WTC11 (cell line): Measurements from ENCODE around the gene ZNF579.

Experiments
- ATF1 ChIP-seq: sonication (generic); formaldehyde crosslinking; IDR thresholded peaks from 2 replicates; pipeline ENCODE4 v1.8.1; 2023; ENCODE audit warnings: mild to moderate bottlenecking, moderate library complexity, missing genetic modification reagents
- CREB1 ChIP-seq: sonication (generic); formaldehyde crosslinking; IDR thresholded peaks from 2 replicates; pipeline ENCODE4 v1.8.0; 2023; ENCODE audit warnings: mild to moderate bottlenecking, missing genetic modification reagents
- ESRRA ChIP-seq: sonication (generic); formaldehyde crosslinking; IDR thresholded peaks from 2 replicates; pipeline ENCODE4 v1.8.1; 2022; ENCODE audit warnings: mild to moderate bottlenecking, missing genetic modification reagents, borderline replicate concordance
- FOXP1 ChIP-seq: sonication (generic); formaldehyde crosslinking; IDR thresholded peaks from 2 replicates; pipeline ENCODE4 v1.8.0; 2022; ENCODE audit warnings: missing genetic modification reagents, mild to moderate bottlenecking, moderate library complexity, borderline replicate concordance
- IRF2 ChIP-seq: sonication (generic); formaldehyde crosslinking; IDR thresholded peaks from 2 replicates; pipeline ENCODE4 v1.8.0; 2022; ENCODE audit warnings: low read depth, missing genetic modification reagents, borderline replicate concordance
- NR2C2 ChIP-seq: sonication (generic); formaldehyde crosslinking; IDR thresholded peaks from 2 replicates; pipeline ENCODE4 v1.8.0; 2022; ENCODE audit warnings: mild to moderate bottlenecking, missing genetic modification reagents
- NR3C1 ChIP-seq: sonication (generic); formaldehyde crosslinking; conservative IDR thresholded peaks from 2 replicates; pipeline ENCODE4 v1.8.1; 2023; ENCODE audit warnings: low read depth, mild to moderate bottlenecking, missing genetic modification reagents
- SOX15 ChIP-seq: fragments of 250-450 bp; sonication (Bioruptor Pico); IDR thresholded peaks from 2 replicates; pipeline ENCODE4 v1.9.0; 2021; ENCODE audit warnings: mild to moderate bottlenecking
- TEAD1 ChIP-seq: sonication (generic); formaldehyde crosslinking; IDR thresholded peaks from 2 replicates; pipeline ENCODE4 v1.8.0; 2022; ENCODE audit warnings: mild to moderate bottlenecking, missing genetic modification reagents
- ZBTB21 ChIP-seq: sonication (generic); formaldehyde crosslinking; IDR thresholded peaks from 2 replicates; pipeline ENCODE4 v1.8.1; 2023; ENCODE audit warnings: mild to moderate bottlenecking, missing genetic modification reagents, borderline replicate concordance
- TF ChIP-seq, protein P1 (sequence below): fragments of 200-600 bp; IDR thresholded peaks from 2 replicates; pipeline ENCODE4 v1.8.0; 2022; ENCODE audit warnings: antibody characterized with exemption
- TF ChIP-seq, protein P2 (sequence below): fragments of 250-450 bp; sonication (Bioruptor Pico); IDR thresholded peaks from 2 replicates; pipeline ENCODE4 v2.1.2; 2022; ENCODE audit warnings: mild to moderate bottlenecking, moderate library complexity
- TF ChIP-seq, protein P3 (sequence below): sonication (generic); formaldehyde crosslinking; IDR thresholded peaks from 2 replicates; pipeline ENCODE4 v1.8.0; 2022; ENCODE audit warnings: mild to moderate bottlenecking, missing genetic modification reagents
- TF ChIP-seq, protein P4 (sequence below): sonication (generic); formaldehyde crosslinking; IDR thresholded peaks from 2 replicates; pipeline ENCODE4 v1.8.1; 2023; ENCODE audit warnings: mild to moderate bottlenecking, missing genetic modification reagents, moderate library complexity

DNA sequence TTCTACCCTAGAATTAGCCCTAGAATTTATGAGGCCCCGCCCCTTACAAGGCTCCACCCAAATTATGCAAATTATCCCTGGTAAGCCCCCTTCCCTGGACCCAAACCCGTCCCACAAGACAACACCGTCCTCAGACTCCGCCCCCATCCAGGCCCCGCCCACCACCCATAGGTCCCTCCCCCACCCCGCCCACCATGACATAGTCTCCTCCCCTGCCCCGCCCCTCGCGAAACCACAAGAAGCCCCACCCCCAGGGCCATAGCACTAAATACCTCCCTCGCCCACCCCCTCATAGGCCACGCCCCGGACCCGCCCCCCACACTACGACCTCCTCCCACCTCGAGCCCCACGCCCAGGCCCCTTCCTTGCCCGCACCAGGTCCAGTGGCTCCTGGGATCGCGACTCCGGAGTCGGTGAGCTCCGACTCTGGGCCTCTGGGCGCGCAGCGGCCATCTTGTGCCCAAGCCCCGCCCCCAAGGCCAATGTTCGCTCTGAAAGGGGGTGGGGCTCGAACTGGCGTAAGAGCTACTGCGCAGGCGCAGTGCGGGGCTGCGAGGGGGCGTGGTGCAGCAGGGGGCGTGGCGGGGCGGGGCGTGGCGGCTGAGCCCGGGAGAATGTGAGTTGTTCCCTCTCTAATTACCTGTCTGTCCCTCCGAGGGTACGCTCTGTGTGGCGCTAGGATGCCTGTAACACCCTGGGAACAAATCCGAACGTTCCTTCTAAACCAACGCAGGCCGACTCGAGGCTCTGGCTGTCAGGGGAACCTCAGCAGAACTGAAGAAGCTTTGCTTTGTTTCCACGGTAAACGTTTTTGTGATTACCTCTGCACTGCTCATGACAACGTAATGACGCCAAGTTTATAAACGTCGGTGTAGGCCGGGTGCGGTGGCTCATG is 43.7 kb upstream of the ZNF579 start, which contains the start of gene ZNF784:
- TF ChIP-seq, protein P1, sequence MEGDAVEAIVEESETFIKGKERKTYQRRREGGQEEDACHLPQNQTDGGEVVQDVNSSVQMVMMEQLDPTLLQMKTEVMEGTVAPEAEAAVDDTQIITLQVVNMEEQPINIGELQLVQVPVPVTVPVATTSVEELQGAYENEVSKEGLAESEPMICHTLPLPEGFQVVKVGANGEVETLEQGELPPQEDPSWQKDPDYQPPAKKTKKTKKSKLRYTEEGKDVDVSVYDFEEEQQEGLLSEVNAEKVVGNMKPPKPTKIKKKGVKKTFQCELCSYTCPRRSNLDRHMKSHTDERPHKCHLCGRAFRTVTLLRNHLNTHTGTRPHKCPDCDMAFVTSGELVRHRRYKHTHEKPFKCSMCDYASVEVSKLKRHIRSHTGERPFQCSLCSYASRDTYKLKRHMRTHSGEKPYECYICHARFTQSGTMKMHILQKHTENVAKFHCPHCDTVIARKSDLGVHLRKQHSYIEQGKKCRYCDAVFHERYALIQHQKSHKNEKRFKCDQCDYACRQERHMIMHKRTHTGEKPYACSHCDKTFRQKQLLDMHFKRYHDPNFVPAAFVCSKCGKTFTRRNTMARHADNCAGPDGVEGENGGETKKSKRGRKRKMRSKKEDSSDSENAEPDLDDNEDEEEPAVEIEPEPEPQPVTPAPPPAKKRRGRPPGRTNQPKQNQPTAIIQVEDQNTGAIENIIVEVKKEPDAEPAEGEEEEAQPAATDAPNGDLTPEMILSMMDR: no peak
- no peak for TF ChIP-seq NR2C2 (CRISPR knock-in tag)
- TF ChIP-seq, protein P2, sequence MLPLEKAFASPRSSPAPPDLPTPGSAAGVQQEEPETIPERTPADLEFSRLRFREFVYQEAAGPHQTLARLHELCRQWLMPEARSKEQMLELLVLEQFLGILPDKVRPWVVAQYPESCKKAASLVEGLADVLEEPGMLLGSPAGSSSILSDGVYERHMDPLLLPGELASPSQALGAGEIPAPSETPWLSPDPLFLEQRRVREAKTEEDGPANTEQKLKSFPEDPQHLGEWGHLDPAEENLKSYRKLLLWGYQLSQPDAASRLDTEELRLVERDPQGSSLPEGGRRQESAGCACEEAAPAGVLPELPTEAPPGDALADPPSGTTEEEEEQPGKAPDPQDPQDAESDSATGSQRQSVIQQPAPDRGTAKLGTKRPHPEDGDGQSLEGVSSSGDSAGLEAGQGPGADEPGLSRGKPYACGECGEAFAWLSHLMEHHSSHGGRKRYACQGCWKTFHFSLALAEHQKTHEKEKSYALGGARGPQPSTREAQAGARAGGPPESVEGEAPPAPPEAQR (CRISPR knock-in tag): no peak
- TF ChIP-seq, protein P3, sequence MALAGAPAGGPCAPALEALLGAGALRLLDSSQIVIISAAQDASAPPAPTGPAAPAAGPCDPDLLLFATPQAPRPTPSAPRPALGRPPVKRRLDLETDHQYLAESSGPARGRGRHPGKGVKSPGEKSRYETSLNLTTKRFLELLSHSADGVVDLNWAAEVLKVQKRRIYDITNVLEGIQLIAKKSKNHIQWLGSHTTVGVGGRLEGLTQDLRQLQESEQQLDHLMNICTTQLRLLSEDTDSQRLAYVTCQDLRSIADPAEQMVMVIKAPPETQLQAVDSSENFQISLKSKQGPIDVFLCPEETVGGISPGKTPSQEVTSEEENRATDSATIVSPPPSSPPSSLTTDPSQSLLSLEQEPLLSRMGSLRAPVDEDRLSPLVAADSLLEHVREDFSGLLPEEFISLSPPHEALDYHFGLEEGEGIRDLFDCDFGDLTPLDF (CRISPR knock-in tag): no peak
- no peak for TF ChIP-seq FOXP1
- TF ChIP-seq, protein P4, sequence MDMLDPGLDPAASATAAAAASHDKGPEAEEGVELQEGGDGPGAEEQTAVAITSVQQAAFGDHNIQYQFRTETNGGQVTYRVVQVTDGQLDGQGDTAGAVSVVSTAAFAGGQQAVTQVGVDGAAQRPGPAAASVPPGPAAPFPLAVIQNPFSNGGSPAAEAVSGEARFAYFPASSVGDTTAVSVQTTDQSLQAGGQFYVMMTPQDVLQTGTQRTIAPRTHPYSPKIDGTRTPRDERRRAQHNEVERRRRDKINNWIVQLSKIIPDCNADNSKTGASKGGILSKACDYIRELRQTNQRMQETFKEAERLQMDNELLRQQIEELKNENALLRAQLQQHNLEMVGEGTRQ: no peak
- no peak for TF ChIP-seq ESRRA
- no peak for TF ChIP-seq SOX15 (CRISPR knock-in tag)
- no peak for TF ChIP-seq TEAD1 (CRISPR knock-in tag)
- TF ChIP-seq ATF1 (CRISPR knock-in tag): no peak
- no peak for TF ChIP-seq ZBTB21 (CRISPR knock-in tag)
- TF ChIP-seq NR3C1: no peak
- no peak for TF ChIP-seq CREB1 (CRISPR knock-in tag)
- no peak for TF ChIP-seq IRF2 (CRISPR knock-in tag)
